ENCODE results near the gene PCOLCE2.
A peak's percentile ranks its signal among the peaks of the same experiment; 100 is the strongest.
"Not testable (repeated sequence)": the region's sequence is repeated elsewhere in the genome, so short reads cannot be mapped to it uniquely, and the experiment has no call there.

Gene PCOLCE2

DNA sequence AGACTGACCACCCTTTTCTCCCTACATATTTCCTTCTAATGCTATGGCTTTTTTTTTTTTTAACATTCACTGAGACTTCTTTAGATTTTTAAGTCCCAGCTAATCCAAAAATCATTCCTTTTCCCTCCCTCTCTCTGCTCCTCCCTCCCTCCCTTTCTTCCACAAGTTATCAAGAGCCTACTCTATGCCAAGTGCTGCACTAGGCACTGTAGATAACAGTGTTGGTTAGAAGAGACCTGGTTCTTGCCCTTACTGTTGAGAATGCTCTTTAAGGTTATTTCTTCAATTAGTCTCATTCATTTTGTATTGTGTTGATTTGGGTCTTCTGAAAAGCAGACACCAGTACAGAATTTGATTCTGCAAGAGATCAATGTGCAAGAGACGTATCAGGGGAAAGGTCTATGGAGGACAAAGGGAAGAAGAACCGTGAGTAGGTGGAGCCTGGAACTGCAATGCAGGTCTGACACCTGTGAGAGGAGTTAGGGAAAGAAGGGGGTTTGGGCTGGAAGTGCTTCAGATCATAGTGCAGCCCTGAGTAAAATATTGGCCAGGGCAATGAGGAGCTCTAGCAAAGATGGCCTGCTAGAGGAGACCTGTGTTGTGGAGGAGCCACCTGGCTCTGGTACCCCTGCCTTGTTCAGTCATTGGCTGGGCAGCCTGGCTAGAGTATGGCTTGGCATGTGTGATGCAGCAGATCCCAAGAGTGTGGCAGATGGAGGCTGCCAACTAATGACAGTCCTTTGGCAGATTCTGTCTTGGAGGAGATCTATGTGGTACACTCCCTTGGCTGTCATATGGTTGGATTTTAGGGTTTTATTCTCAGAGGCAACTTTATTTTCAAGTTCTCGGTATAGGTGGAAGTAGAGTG is 9.7 kb upstream of the PCOLCE2 start:
- DNase-seq (ENCODE audit: low spot score), result no peak

- no peak for DNase-seq (ENCODE audit: low spot score)
Measured at GRCh38 chr3:142897807-142898206, 8.9 kb upstream of the PCOLCE2 start.

DNA sequence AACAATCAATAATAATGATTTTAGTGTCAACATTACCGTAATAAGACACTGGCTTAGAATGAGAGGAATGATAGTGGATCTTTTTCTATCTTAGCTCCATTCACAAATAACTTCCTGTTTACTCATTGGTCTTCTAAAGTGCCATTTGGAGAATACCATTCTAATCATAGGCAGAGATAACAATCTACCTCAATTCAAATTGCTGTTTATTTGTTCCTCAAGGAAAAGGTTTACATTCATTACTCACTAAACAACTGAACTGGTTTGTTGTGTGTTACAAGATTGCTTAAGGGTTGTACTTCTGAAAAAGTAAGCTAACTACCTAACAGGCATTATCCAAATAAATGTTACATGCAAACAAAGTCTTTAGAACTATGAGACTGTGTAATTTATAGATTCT is 8.1 kb upstream of the PCOLCE2 start:
- DNase-seq (ENCODE audit: low spot score), result no peak

- no peak for DNase-seq (ENCODE audit: low spot score)
Measured at GRCh38 chr3:142896201-142896755, 7.4 kb upstream of the PCOLCE2 start.

DNA sequence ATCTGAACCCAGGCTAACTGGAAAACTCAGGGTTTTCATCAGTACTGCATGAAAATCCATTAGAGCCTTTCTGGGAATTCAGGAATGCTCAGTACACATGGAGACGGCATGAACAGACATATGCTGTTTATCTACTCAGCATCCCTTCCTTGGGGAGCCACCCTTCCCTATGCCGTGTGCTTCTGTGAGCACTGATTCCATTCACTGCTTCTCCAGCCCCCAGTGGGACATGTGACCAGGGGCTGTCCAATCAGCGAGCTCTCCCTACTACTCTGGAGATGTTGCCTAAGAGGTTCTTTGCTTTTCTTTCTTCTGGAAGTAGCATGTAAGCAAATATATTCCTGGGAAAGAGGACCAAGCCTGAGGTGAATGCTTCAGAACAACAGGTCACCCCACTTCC is 5.6 kb upstream of the PCOLCE2 start:
- no peak for DNase-seq (ENCODE audit: low spot score)

DNA sequence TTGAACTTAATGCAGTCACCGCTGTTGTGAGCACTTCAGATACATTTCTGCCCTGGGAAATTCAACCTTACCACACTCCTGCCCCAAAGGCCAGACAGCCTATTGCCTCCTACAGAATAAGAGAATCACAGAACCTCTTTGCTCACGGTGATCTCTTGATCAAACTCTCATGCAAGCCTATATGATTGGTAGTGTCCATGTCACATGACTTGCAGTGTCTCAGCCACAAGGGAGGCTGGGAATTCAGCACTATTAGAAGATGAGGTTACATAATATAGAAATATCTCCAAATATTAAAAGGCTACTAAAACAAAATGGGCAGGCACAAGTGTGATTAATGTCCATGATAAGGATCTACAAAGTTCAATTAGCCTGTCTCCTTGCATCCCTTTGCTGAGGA is 3.8 kb upstream of the PCOLCE2 start:
- no peak for DNase-seq (ENCODE audit: low spot score)

DNA sequence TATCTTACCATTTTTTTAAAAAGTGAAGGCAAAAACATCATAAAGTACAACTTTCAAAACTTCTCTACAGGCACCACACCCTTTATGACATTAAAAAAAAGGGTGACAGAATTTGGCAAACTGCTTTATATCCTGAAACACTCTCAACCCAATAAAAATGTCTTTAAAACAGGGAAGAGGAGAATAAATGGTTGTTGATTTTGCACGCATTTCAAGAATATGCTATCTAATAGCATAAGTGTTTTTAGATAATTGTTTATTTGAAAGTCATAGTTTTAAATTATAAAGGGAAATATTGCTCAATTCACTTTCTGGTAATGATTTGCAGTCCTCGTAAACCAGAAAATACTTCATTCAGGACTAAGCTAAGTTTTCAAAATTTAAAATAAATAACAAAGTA is 1.7 kb upstream of the PCOLCE2 start:
- DNase-seq (ENCODE audit: low spot score), result no peak

DNA sequence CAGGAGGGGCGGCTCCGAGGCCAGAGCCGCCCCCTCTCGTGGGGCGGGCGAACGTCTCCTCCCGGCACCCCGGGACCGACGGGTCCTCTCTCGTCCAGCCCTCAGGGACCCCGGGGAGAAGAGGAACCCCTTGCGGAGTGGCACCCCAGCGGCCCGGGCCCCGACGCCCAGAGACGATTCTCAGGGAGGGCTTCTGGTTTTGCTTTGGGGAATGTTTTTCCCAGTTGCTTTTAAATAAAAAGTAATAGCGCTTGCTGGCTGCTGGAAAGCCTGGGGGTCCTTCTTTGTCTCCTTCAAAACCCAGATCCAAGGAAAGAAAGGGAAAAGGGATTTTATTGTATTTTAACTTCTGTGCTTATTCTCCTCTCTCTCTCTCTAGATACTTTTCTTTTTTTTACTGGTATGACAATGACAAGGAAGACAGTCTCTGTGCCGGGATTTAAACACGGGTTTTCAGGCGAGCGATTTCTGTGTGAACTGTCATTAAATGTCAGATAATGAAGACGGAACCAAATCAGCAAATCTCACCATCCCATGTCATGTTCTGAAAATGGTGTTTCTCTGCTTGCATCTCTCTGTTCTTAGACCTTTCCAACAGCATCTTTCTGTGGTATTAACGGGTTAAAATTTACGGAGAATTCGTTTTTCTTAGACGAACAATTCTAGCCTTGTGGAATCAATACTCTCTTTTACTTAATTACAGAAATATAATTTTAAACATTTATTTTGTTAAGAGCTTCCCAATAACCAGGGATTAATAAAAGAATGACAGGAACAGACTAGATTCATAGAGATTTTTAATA is 530 bp upstream of the PCOLCE2 start:
- no peak for DNase-seq (ENCODE audit: low spot score)

DNA sequence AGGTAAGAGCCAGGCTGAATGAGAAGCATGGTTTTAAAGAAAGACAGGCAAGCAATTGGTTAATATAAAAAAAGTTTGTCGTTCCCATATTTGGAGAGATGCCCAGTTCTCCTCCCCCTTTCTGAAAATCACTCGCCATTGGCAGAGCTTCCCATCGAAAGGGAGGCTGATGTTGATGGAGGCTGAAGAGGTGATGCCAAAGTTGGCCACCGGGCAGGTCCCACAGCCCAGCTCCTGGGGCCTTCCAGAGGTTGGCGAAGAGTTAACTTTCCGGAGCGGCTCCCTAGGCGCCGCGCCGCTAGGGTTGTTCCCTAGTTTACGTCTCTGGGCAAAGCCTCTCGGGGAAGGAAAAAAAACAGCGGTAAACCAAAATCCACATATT is 793 bp downstream of the PCOLCE2 start:
- DNase-seq (ENCODE audit: low spot score), result peak; percentile 60

- no peak for DNase-seq (ENCODE audit: low spot score)
Measured at GRCh38 chr3:142886940-142887339, 1.9 kb downstream of the PCOLCE2 start.

DNA sequence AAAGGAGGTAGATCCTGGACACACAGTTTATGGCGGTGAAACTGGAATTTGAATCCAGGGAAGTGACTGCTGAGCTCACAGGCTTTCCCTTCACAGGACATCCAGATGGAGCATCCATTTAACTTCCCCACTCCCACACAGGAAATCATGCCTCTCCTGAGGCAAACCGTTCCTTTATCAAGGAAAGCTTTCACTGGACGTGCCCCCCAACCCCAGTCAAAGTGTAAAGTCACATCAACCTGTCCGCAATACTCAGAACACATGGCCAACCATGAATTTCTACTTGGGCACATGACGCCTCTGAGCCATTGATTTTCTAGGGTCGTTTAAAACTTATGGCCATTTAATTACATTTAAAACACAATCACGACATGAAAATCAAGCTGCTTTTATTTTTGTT is 2.9 kb downstream of the PCOLCE2 start:
- no peak for DNase-seq (ENCODE audit: low spot score)

DNA sequence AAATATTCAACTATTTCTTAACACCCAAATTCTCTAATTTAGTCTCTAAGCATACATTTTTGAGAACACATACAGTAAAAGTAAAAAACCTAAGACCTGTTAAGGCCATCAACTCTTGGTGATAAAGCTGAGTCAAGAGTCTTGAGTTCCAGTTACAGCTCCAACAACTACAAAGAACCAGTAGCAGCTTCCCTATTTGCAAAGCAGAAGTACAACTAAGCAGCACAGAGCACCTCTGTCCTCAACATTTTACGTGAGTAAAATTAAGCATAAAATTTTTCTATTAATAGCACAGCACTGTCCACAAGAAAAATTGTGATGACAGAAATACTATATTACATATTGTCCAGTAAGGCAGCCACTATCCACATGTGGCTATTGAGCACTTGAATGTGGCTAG is 4.4 kb downstream of the PCOLCE2 start:
- no peak for DNase-seq (ENCODE audit: low spot score)

DNA sequence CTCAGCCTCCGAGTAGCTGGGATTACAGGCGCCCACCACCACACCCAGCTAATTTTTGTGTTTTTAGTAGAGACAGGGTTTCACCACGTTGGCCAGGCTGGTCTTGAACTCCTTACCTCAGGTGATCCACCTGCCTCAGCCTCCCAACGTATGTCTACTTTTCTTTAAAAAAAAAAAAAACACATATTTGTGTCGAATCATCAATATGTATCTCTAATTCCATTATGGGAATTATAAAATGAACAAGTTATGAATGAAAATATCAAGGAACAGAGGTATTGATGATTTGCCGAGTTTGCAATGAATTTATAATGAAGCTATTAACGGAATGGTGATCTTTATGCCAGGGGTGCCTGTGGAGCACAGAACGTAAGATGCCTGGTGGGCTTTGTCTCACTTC is 5.3 kb downstream of the PCOLCE2 start:
- not testable (repeated sequence) for DNase-seq (ENCODE audit: low spot score)

- no peak for DNase-seq (ENCODE audit: low spot score)
Measured at GRCh38 chr3:142881445-142882224, 7.2 kb downstream of the PCOLCE2 start.

GRCh38 chr3:142878649-142879300 is 10.1 kb downstream of the PCOLCE2 start:
- DNase-seq (ENCODE audit: low spot score), result no peak

DNA sequence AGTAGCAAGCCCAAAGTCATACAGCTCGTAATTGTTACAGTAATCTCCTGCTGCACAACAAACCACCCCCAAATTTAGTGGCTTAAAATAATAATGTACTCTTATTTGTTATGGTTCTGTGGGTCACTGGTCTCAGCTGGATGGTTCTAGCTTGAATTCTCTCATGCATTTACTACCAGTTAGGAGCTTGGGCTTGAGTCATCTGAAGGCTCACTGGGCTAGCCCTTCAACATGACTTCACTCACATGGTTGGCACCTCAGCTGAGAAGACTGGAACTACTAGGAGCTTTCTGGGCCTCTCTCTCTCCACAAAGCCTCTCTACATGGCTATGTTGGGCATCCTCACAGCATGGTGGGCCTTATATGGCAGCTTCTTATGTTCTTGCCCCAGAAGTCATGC is 12.5 kb downstream of the PCOLCE2 start:
- no peak for DNase-seq (ENCODE audit: low spot score)

DNA sequence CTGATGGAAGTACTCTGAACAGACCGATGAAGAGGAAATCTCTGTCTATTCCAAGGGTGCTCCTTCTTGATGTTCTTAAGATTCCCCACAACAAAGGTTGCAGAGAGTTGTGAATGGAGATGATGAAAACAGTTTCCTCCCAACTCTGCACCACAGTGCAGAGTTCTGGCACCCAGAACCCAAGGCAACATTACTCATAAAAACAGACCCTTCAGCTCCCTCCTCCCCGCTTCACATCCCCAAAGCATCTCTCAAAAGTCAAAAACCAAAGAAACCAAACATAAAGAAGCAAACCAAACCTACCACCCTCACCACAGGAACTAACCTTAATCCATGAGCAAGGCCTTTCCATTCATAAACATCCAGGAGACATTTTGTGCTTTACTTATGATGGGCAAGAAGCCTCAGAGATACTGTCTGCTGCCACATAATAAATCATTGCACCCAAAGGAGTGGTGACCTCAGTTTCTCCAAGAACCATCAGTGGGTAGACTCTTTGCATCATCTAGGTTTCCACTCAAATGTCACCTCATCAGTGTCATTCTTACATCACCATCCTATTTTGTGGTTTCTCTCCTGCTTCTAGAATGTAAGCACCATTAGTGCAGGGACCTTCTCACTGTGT is 13.2 kb downstream of the PCOLCE2 start:
- no peak for DNase-seq (ENCODE audit: low spot score)

DNA sequence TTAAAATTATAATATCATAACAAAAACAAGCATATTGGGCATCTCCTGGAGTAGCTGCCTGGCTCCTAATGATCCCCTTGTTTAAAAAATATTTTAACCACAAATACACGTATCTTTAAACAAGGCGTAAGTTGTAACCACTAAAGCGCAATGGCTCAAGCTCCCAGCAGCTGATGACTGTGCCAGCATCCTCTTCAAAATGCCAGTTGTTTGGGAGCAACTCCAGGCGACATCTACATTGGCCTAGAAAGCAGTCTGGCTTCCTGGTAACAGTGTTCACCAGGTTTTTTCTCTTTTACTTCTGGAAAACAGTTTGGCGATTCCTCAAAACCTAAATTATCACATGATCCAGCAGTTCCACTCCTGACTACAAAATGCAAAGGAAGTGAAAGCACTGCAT is 13.8 kb downstream of the PCOLCE2 start:
- DNase-seq (ENCODE audit: low spot score), result no peak

DNA sequence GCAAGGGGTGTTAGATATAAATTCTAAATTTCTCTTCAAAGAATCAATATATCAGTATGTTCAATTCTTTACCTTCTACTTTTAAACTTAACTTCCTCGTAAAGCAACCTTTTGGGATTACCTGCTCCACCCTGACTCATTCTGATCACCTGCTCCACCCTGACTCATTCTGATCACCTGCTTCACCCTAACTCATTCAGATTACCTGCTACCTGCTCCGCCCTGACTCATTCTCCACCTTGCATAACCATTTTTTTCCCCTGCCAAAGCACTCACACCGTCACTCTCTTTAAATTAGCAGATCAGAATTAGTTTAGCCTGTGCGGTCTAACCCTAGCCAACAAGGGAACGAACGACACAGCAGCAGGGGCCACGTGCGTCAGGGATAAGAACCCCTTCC is 20.5 kb downstream of the PCOLCE2 start:
- not testable (repeated sequence) for DNase-seq (ENCODE audit: low spot score)

- no peak for DNase-seq (ENCODE audit: low spot score)
Measured at GRCh38 chr3:142866841-142867631, 21.8 kb downstream of the PCOLCE2 start.
